ENCODE data around the gene TRIM72. TPM values are rescaled to one million over a fixed set of nuclear protein-coding genes. Genes with fewer than 3 reads are reported as not detected.
A peak's percentile ranks its signal among the peaks of the same experiment; 100 is the strongest.
"Not testable (repeated sequence)": the region's sequence is repeated elsewhere in the genome, so short reads cannot be mapped to it uniquely, and the experiment has no call there.

Gene TRIM72
- total RNA-seq, 1 experiment from 2014 or later = 0.08 TPM

GRCh38 chr16:31196324-31197088 is 17.4 kb upstream of the TRIM72 start:
- CTCF ChIA-PET = no interaction called here
- BruUV-seq (replicated peaks) = no TSS peak
- ATAC-seq = no peak
- intact Hi-C loops (cut with micrococcal nuclease; ENCODE audit: unreplicated experiment) (no loop called here), in situ Hi-C loops (cut with HindIII; ENCODE audit: low pct_unique_long_range_greater_than_20kb, low sequenced_read_pairs) (no loop called here)
- no peak for DNase-seq (ENCODE audit: low read depth, low spot score)
- Histone ChIP-seq H3K27ac (ENCODE audit: low read length) (no peak overlapping the region), H3K27me3 (ENCODE audit: control insufficient read depth, insufficient read depth, low read length) (no peaks in the 10 kb centered on the region), H3K4me1 (ENCODE audit: control insufficient read depth, insufficient read depth, low read length) (peaks cover 8% of the 10 kb centered on the region), H3K9me3 (ENCODE audit: control insufficient read depth, insufficient read depth, low read depth, low read length) (no peaks in the 10 kb centered on the region), H3K4me3 (ENCODE audit: low read depth in 2 of 2, low read length in 2 of 2) (no peak overlapping the region), H3K36me3 (ENCODE audit: control insufficient read depth, insufficient read depth, low read length) (peaks cover 18% of the 10 kb centered on the region)
- no peak for TF ChIP-seq REST (IDR thresholded peaks at IDR 0.05; ENCODE audit: insufficient read depth in 1 of 2, low read depth in 2 of 2, low read length in 1 of 2)
- TF ChIP-seq POLR2AphosphoS5 (IDR thresholded peaks at IDR 0.05; ENCODE audit: low read depth, low read length) = peak; percentile 75; the same call in 1 of the 2 replicates
- POLR2A ChIA-PET = interaction anchor here (0.6 kb wide), 1 partner anchor 150 kb away, joined by 4 read pairs; no protein-coding TSS in a partner anchor

GRCh38 chr16:31198207-31198882 is 15.6 kb upstream of the TRIM72 start:
- in situ Hi-C loops (cut with HindIII; ENCODE audit: low pct_unique_long_range_greater_than_20kb, low sequenced_read_pairs) (no loop called here), intact Hi-C loops (cut with micrococcal nuclease; ENCODE audit: unreplicated experiment) (no loop called here)
- ATAC-seq (no peak), DNase-seq (ENCODE audit: low read depth, low spot score) (no peak)
- Histone ChIP-seq H3K36me3 (ENCODE audit: control insufficient read depth, insufficient read depth, low read length) (peaks cover 12% of the 10 kb centered on the region), H3K9me3 (ENCODE audit: control insufficient read depth, insufficient read depth, low read depth, low read length) (no peaks in the 10 kb centered on the region), H3K27ac (ENCODE audit: low read length) (no peak overlapping the region), H3K4me1 (ENCODE audit: control insufficient read depth, insufficient read depth, low read length) (peaks cover 17% of the 10 kb centered on the region), H3K27me3 (ENCODE audit: control insufficient read depth, insufficient read depth, low read length) (no peaks in the 10 kb centered on the region), H3K4me3 (ENCODE audit: low read depth in 2 of 2, low read length in 2 of 2) (no peak overlapping the region)
- POLR2A ChIA-PET = interaction anchor here (1.0 kb wide), 1 partner anchor 15 kb away, joined by 3 read pairs; no protein-coding TSS in a partner anchor
- BruUV-seq (replicated peaks) = no TSS peak
- CTCF ChIA-PET = no interaction called here
- no peak for TF ChIP-seq TCF7L2 (IDR thresholded peaks at IDR 0.05; ENCODE audit: low read depth, low read length)
- TF ChIP-seq POLR2AphosphoS5 (IDR thresholded peaks at IDR 0.05; ENCODE audit: low read depth, low read length) = 0 out of 2 replicates have a peak, but pooled peaks have one; percentile 41

- Histone ChIP-seq H3K4me3 (ENCODE audit: low read depth in 2 of 2, low read length in 2 of 2) (no peak overlapping the region), H3K27me3 (ENCODE audit: control insufficient read depth, insufficient read depth, low read length) (no peaks in the 10 kb centered on the region), H3K4me1 (ENCODE audit: control insufficient read depth, insufficient read depth, low read length) (peaks cover 22% of the 10 kb centered on the region), H3K9me3 (ENCODE audit: control insufficient read depth, insufficient read depth, low read depth, low read length) (no peaks in the 10 kb centered on the region), H3K27ac (ENCODE audit: low read length) (no peak overlapping the region), H3K36me3 (ENCODE audit: control insufficient read depth, insufficient read depth, low read length) (peaks cover 10% of the 10 kb centered on the region; the same call in 1 of the 2 replicates)
- in situ Hi-C loops (cut with HindIII; ENCODE audit: low pct_unique_long_range_greater_than_20kb, low sequenced_read_pairs) = no loop called here
- ChIA-PET POLR2A (interaction anchor here (0.5 to 0.6 kb wide), 2 partner anchors 16 to 42 kb away, joined by 3 to 15 read pairs; no protein-coding TSS in a partner anchor), CTCF (interaction anchor here (0.6 kb wide), 1 partner anchor 236 kb away, joined by 4 read pairs; no protein-coding TSS in a partner anchor)
- intact Hi-C loops (cut with micrococcal nuclease; ENCODE audit: unreplicated experiment) = loop anchor here (2.0 to 10.0 kb wide), 4 partner anchors 65 to 243 kb away; partner anchors contain the start of gene ZNF843
- DNase-seq (ENCODE audit: low read depth, low spot score) (no peak), ATAC-seq (no peak)
- TF ChIP-seq SIN3A (IDR thresholded peaks at IDR 0.05; ENCODE audit: borderline replicate concordance, insufficient read depth, low read depth, low read length) (0 out of 2 replicates have a peak, but pooled peaks have one; percentile 42), REST (IDR thresholded peaks at IDR 0.05; ENCODE audit: insufficient read depth in 1 of 2, low read depth in 2 of 2, low read length in 1 of 2) (no peak)
- no TSS peak for BruUV-seq (replicated peaks)
These were observed 14.4 kb upstream of the TRIM72 start for GRCh38 chr16:31199430-31200041.

GRCh38 chr16:31200111-31200510 is 13.8 kb upstream of the TRIM72 start:
- H3K9me3 ChIP-seq (ENCODE audit: control insufficient read depth, insufficient read depth, low read depth, low read length); H3K27me3 ChIP-seq (ENCODE audit: control insufficient read depth, insufficient read depth, low read length); in situ Hi-C loops (cut with HindIII; ENCODE audit: low pct_unique_long_range_greater_than_20kb, low sequenced_read_pairs); ATAC-seq; H3K4me3 ChIP-seq (ENCODE audit: low read depth in 2 of 2, low read length in 2 of 2); H3K36me3 ChIP-seq (ENCODE audit: control insufficient read depth, insufficient read depth, low read length); BruUV-seq (replicated peaks); H3K27ac ChIP-seq (ENCODE audit: low read length); DNase-seq (ENCODE audit: low read depth, low spot score): not testable (repeated sequence)
- ChIA-PET POLR2A (interaction anchor here (0.5 to 0.6 kb wide), 3 partner anchors 16 to 186 kb away, joined by 3 to 15 read pairs (median 11); no protein-coding TSS in a partner anchor), CTCF (interaction anchor here (0.6 to 1.8 kb wide), 2 partner anchors 134 to 235 kb away, joined by 4 to 6 read pairs; no protein-coding TSS in a partner anchor)
- intact Hi-C loops (cut with micrococcal nuclease; ENCODE audit: unreplicated experiment) = loop anchor here (2.0 to 10.0 kb wide), 4 partner anchors 65 to 243 kb away; partner anchors contain the start of gene ZNF843
- peaks cover 22% of the 10 kb centered on the region for H3K4me1 ChIP-seq (ENCODE audit: control insufficient read depth, insufficient read depth, low read length)
